Stimulated activated CD4-positive, alpha-beta T cell treated with anti-CD3 and anti-CD28 coated beads, Interleukin-2, amount 100 ng/mL, for 24 hours (primary cell): ENCODE results near the gene TENM4.
"Not testable (repeated sequence)": the region's sequence is repeated elsewhere in the genome, so short reads cannot be mapped to it uniquely, and the experiment has no call there.

Source experiments
- DNase-seq, 2 donors: peaks; one replicate each; pipeline ENCODE4 v3.0.0-alpha.2; 2020

The TENM4 gene

GRCh38 chr11:79200398-79201070 lies 240.3 kb downstream of the TENM4 start:
- no peak for DNase-seq

GRCh38 chr11:79199729-79200354 lies 241.0 kb downstream of the TENM4 start:
- no peak for DNase-seq

GRCh38 chr11:79198898-79199250 lies 242.0 kb downstream of the TENM4 start:
- no peak for DNase-seq

- DNase-seq: no peak
Observed at GRCh38 chr11:79198203-79198897, 242.5 kb downstream of the TENM4 start.

GRCh38 chr11:79196950-79197349 lies 243.9 kb downstream of the TENM4 start:
- DNase-seq: no peak

GRCh38 chr11:79195209-79195608 lies 245.6 kb downstream of the TENM4 start:
- DNase-seq: no peak

GRCh38 chr11:79193663-79194310 lies 247.0 kb downstream of the TENM4 start:
- no peak for DNase-seq

GRCh38 chr11:79192836-79193235 lies 248.0 kb downstream of the TENM4 start:
- DNase-seq: no peak

GRCh38 chr11:79191716-79192115 lies 249.1 kb downstream of the TENM4 start:
- DNase-seq: not testable (repeated sequence)

- not testable (repeated sequence) for DNase-seq
Observed at GRCh38 chr11:79190553-79190952, 250.3 kb downstream of the TENM4 start.

- DNase-seq: no peak
Observed at GRCh38 chr11:79189601-79190000, 251.2 kb downstream of the TENM4 start.

GRCh38 chr11:79189055-79189454 lies 251.8 kb downstream of the TENM4 start:
- no peak for DNase-seq

- DNase-seq: no peak
Observed at GRCh38 chr11:79186669-79187068, 254.2 kb downstream of the TENM4 start.

GRCh38 chr11:79185351-79185750 lies 255.5 kb downstream of the TENM4 start:
- no peak for DNase-seq

- no peak for DNase-seq
Observed at GRCh38 chr11:79184285-79184684, 256.5 kb downstream of the TENM4 start.

- DNase-seq: no peak
Observed at GRCh38 chr11:79182794-79183193, 258.0 kb downstream of the TENM4 start.

GRCh38 chr11:79179087-79179486 lies 261.7 kb downstream of the TENM4 start:
- DNase-seq: no peak

GRCh38 chr11:79174045-79175008 lies 266.5 kb downstream of the TENM4 start:
- DNase-seq: no peak

- DNase-seq: no peak
Observed at GRCh38 chr11:79173615-79174014, 267.2 kb downstream of the TENM4 start.

- no peak for DNase-seq
Observed at GRCh38 chr11:79170321-79170720, 270.5 kb downstream of the TENM4 start.

GRCh38 chr11:79168530-79169110 lies 272.2 kb downstream of the TENM4 start:
- no peak for DNase-seq
